NCI-H82 treated with DMSO at 0.1 percent for 48 hours (cell line): ENCODE results near the gene EP400.
"Not testable (repeated sequence)": the region's sequence is repeated elsewhere in the genome, so short reads cannot be mapped to it uniquely, and the experiment has no call there.

ENCODE experiments used
- DNase-seq: peaks from one replicate; lab custom pipeline; 2025; ENCODE audit not compliant: unreplicated experiment; lab: John Stamatoyannopoulos, UW

The EP400 gene

GRCh38 chr12:131947482-131948027 lies 2.2 kb upstream of the EP400 start:
- no peak for DNase-seq

- no peak for DNase-seq
Observed at GRCh38 chr12:131948166-131948712, 1.5 kb upstream of the EP400 start.

GRCh38 chr12:131948713-131949430 lies 870 bp upstream of the EP400 start:
- not testable (repeated sequence) for DNase-seq

- no peak for DNase-seq
Observed at GRCh38 chr12:131950182-131950913, 606 bp downstream of the EP400 start.

- not testable (repeated sequence) for DNase-seq
Observed at GRCh38 chr12:131953810-131954209, 4.1 kb downstream of the EP400 start.

- DNase-seq: not testable (repeated sequence)
Observed at GRCh38 chr12:131954460-131954859, 4.7 kb downstream of the EP400 start.

- DNase-seq: no peak
Observed at GRCh38 chr12:131959116-131959515, 9.4 kb downstream of the EP400 start.

- DNase-seq: no peak
Observed at GRCh38 chr12:131959641-131960589, 10.2 kb downstream of the EP400 start.

- DNase-seq: not testable (repeated sequence)
Observed at GRCh38 chr12:131960590-131961325, 11.0 kb downstream of the EP400 start.

- not testable (repeated sequence) for DNase-seq
Observed at GRCh38 chr12:131961328-131961727, 11.6 kb downstream of the EP400 start.

GRCh38 chr12:131962069-131962468 lies 12.3 kb downstream of the EP400 start:
- DNase-seq: no peak

GRCh38 chr12:131963381-131963780 lies 13.6 kb downstream of the EP400 start:
- DNase-seq: no peak

GRCh38 chr12:131965073-131965472 lies 15.3 kb downstream of the EP400 start:
- no peak for DNase-seq

GRCh38 chr12:131971226-131971625 lies 21.5 kb downstream of the EP400 start:
- no peak for DNase-seq

GRCh38 chr12:131975228-131975627 lies 25.5 kb downstream of the EP400 start:
- no peak for DNase-seq

GRCh38 chr12:131979606-131980005 lies 29.9 kb downstream of the EP400 start:
- no peak for DNase-seq

GRCh38 chr12:131980263-131980662 lies 30.5 kb downstream of the EP400 start:
- no peak for DNase-seq

- DNase-seq: no peak
Observed at GRCh38 chr12:131981388-131981787, 31.6 kb downstream of the EP400 start.

GRCh38 chr12:131982041-131982440 lies 32.3 kb downstream of the EP400 start:
- DNase-seq: no peak

GRCh38 chr12:131983026-131983425 lies 33.3 kb downstream of the EP400 start:
- DNase-seq: no peak
